ENCODE results near the gene ASXL1. TPM values are rescaled to one million over a fixed set of nuclear protein-coding genes. Genes with fewer than 3 reads are reported as not detected.
A peak's percentile ranks its signal among the peaks of the same experiment; 100 is the strongest.

Gene ASXL1
- total and polyA plus RNA-seq, 10 of the 15 experiments (the other 5 are each of a cell fraction or from before 2014, with no cell fraction given): 11.0 to 87.6 (median 56.8) TPM

DNA sequence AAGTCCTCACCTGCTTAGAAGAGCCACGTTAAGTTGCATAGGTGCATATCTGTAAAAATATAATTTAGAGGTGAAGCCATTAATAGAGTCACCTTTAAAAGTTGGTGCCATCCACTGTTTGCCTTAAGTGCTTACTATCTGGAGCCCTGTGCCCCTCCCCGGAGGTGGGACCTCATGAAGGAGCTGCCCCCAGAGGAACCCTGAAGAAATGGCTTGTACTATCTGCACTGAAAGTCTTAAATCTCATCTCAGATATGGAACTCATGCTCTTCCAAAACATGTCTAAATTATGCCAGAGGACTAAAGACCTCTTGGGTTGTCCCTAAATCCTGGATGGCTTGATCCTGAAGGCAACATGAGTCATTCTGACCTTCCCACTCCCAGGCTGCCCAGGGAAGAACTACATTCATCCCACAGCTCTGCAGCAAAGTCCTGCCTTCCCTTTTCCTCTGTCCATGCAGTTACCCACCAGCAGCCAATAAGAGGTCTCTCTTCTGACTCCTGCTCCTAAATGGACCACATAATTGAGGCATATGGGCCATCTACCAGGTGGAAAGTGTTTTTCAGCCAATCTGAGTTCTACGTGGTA lies 85.3 kb downstream of the ASXL1 start:
- ATAC-seq (peak; percentile 46), DNase-seq (ENCODE audit: low read depth, low spot score) (no peak), FAIRE-seq (no peak)
- in situ Hi-C loops (cut with MboI): no loop called here
- BruUV-seq (replicated peaks): no TSS peak
- intact Hi-C loops (cut with micrococcal nuclease; ENCODE audit: unreplicated experiment): no loop called here
- ChIA-PET SMC1A (ENCODE audit: uncharacterized antibody, unreplicated experiment) (interaction anchor here (0.7 to 1.0 kb wide), 2 partner anchors 25 to 361 kb away, joined by 3 read pairs; no protein-coding TSS in a partner anchor), CTCF (interaction anchor here (0.8 to 1.4 kb wide), 3 partner anchors 25 to 352 kb away, joined by 3 to 4 read pairs (median 3); no protein-coding TSS in a partner anchor), RAD21 (ENCODE audit: unreplicated experiment) (no interaction called here), POLR2A (interaction anchor here (0.5 kb wide), 1 partner anchor 10 kb away, joined by 3 read pairs; no protein-coding TSS in a partner anchor)
- Histone ChIP-seq H3K79me2 (ENCODE audit: control insufficient read depth, insufficient read depth, low read length) (no peaks in the 10 kb centered on the region), H3K27ac (ENCODE audit: control insufficient read depth, insufficient read depth) (no peak overlapping the region), H3K9ac (ENCODE audit: control insufficient read depth, insufficient read depth, low read length) (no peak overlapping the region), H4K20me1 (ENCODE audit: control insufficient read depth, insufficient read depth) (no peaks in the 10 kb centered on the region; the same call in 1 of the 2 replicates), H3K27me3 (replicated peaks in 1 of 2; ENCODE audit: control insufficient read depth in 2 of 2, insufficient read depth in 2 of 2, low read length in 1 of 2) (no peaks in the 10 kb centered on the region), H2AFZ (ENCODE audit: control insufficient read depth, low read depth, low read length) (no peak overlapping the region), H3K4me2 (ENCODE audit: control insufficient read depth, insufficient read depth) (no peak overlapping the region), H3K9me3 (replicated peaks; ENCODE audit: control insufficient read depth, insufficient read depth, low read length) (no peaks in the 10 kb centered on the region), H3K36me3 (ENCODE audit: control insufficient read depth in 2 of 2, insufficient read depth in 2 of 2, low read length in 1 of 2) (peaks cover 3 to 14% of the 10 kb centered on the region in 2 experiments), H3K4me3 (no peak overlapping the region), H3K4me1 (ENCODE audit: control insufficient read depth, insufficient read depth, low read length) (no peaks in the 10 kb centered on the region)
- no peak for TF ChIP-seq YY1 (IDR thresholded peaks at IDR 0.05; ENCODE audit: low read depth, low read length)
- TF ChIP-seq HDAC6 (IDR thresholded peaks at IDR 0.05; ENCODE audit: unreplicated experiment): no peak
- no peak for TF ChIP-seq SREBF1 (IDR thresholded peaks at IDR 0.05; ENCODE audit: low read length)
- no peak for TF ChIP-seq SREBF2 (IDR thresholded peaks at IDR 0.05; ENCODE audit: low read length)
- TF ChIP-seq, protein P1, sequence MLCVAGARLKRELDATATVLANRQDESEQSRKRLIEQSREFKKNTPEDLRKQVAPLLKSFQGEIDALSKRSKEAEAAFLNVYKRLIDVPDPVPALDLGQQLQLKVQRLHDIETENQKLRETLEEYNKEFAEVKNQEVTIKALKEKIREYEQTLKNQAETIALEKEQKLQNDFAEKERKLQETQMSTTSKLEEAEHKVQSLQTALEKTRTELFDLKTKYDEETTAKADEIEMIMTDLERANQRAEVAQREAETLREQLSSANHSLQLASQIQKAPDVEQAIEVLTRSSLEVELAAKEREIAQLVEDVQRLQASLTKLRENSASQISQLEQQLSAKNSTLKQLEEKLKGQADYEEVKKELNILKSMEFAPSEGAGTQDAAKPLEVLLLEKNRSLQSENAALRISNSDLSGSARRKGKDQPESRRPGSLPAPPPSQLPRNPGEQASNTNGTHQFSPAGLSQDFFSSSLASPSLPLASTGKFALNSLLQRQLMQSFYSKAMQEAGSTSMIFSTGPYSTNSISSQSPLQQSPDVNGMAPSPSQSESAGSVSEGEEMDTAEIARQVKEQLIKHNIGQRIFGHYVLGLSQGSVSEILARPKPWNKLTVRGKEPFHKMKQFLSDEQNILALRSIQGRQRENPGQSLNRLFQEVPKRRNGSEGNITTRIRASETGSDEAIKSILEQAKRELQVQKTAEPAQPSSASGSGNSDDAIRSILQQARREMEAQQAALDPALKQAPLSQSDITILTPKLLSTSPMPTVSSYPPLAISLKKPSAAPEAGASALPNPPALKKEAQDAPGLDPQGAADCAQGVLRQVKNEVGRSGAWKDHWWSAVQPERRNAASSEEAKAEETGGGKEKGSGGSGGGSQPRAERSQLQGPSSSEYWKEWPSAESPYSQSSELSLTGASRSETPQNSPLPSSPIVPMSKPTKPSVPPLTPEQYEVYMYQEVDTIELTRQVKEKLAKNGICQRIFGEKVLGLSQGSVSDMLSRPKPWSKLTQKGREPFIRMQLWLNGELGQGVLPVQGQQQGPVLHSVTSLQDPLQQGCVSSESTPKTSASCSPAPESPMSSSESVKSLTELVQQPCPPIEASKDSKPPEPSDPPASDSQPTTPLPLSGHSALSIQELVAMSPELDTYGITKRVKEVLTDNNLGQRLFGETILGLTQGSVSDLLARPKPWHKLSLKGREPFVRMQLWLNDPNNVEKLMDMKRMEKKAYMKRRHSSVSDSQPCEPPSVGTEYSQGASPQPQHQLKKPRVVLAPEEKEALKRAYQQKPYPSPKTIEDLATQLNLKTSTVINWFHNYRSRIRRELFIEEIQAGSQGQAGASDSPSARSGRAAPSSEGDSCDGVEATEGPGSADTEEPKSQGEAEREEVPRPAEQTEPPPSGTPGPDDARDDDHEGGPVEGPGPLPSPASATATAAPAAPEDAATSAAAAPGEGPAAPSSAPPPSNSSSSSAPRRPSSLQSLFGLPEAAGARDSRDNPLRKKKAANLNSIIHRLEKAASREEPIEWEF (IDR thresholded peaks at IDR 0.05; ENCODE audit: insufficient replicate concordance, low read depth, low read length): no peak
- 42% methylated on average over 3 of the region's 3 CpGs for WGBS (ENCODE audit: insufficient coverage, insufficient replicate concordance, low lambda C conversion rate, missing lambda C conversion rate)
